Dedifferentiated amniotic fluid mesenchymal stem cell (primary cell): ENCODE results near the gene TRIL.

Experiments used
- DNase-seq: peaks from one replicate; pipeline ENCODE4 v3.0.0-alpha.2; 2016; ENCODE audit errors: extremely low spot score

Gene TRIL

GRCh38 chr7:28940741-28941384 is 17.3 kb downstream of the TRIL start:
- no peak for DNase-seq

- DNase-seq: no peak
Observed at GRCh38 chr7:28939844-28940544, 18.1 kb downstream of the TRIL start.

DNA sequence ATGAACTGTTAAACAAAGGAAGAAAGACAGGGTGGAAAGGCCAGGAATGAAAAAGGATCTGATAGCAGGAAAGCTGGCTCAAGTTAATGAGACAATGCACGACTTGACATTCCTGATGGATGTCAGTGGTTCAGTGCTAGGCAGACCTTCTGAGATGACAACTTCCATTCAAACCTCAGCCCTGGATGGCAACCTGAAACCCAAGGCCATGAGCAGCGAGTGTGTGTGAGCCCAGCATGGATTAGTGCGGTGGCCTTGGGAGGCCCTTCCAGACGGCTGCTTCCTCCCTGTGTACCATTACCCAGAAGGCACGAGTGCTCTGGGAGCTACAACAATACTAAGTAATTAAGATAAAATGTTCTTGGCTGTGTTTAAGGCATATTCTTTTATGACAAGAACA is 18.8 kb downstream of the TRIL start:
- no peak for DNase-seq

DNA sequence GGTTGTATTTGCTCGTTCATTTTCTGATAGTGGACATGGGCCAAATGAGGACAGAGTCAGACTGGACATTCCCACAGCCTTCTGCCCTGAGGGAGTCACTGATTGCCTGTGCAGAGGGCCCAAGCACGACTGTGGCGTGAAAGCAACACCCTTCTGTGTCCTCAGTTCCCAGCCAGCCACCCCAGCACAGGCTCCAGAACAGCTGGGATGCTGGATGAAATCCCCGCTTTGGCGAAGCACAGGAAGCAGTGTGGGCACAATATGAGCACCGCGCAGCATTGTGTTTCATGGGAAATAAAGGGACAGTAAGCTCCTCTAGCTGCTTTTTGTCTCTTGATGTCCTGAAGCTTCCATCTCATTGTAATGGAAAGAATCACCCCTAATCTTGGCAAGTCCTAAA is 20.5 kb downstream of the TRIL start:
- DNase-seq: no peak

DNA sequence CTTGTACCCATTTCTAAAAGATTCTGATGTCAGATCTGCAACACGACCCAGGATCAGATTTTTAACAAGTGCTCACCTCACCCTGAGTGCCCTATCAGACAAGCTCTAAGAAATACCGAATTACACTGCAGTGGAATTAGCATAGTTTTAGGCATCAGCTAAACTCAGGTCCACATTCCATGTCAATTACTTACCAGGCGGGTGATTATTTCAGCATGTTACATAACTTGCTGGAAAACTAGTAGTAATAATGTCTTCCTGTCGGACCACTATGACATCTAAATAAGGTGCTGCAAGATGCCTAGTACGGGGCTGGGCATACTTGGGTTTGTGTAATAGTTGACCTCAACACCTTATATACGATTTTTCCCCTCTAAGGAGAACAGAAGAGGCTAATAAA is 21.0 kb downstream of the TRIL start:
- no peak for DNase-seq

DNA sequence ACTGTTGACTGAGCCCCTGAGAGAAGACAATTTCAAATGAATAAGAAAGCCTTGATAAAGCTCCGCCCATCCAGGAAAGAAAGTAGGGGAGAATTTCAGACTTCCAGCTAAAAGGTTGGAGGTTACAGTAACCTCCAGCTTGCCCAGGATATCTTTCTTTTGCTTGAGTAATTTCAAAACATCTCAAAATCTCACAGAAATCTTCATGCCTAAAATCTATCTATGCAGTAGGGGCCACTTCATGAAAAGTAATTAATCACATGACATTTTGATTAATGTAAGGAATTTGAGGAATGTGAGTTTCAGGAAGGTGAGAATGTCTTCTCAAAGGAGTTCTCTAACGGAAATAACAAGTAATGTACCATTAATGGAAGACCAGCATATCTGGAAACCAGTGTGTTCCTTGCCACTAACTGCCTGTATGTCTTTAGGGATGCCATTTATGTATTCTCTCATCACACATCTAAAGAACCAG is 24.2 kb downstream of the TRIL start:
- DNase-seq: no peak

DNA sequence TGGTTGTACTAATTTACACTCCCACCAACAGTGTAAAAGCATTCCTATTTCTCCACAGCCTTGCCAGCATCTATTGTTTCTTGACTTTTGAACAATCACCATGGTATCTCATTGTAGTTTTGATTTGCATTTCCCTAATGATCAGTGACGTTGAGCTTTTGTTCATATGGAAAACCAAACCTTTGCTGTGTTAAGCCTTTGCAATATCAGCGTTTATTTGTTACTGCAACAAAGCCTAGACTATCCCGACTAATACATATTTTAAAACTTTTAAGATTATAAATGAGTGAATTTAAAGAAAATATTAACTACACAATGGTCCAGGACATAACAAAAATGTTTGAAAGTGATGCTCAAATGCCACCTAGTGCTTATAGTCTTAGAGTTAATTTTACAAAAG is 26.6 kb downstream of the TRIL start:
- DNase-seq: no peak

DNA sequence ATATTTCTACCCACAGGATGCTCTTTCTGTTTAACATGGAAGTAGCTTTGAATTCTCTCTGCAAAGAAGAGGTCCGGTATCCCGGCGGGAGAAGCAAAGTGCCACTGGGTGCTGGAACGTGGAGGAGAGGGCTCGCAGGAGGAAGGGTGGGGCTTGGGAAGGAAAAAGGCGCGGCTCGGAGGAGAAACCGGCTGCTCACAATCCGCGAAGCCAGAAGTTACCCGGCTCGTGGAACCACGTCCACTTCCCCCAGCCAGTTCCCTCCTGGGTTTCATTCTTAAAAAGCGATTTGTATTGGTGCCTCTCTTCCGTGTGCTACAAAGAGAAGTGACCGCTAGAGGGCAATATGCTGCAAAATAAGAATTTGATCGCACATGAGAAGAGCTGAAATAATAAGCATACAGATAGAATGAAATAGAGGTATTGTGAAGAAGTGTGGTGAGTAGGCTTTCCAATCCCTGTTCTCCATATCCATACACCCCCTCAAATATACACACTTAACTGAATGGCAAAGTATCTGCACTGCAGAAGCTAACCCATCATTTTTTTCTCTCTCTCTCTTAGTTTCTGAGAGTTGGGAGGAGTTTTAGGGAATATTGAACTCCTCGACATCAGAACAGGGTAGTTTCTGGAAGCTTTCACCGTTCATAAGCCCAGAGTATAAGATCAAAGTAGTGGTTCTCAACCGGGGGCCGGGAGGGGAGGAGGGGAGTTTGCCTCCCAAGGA is 31.1 kb downstream of the TRIL start:
- DNase-seq: peak; percentile 94

DNA sequence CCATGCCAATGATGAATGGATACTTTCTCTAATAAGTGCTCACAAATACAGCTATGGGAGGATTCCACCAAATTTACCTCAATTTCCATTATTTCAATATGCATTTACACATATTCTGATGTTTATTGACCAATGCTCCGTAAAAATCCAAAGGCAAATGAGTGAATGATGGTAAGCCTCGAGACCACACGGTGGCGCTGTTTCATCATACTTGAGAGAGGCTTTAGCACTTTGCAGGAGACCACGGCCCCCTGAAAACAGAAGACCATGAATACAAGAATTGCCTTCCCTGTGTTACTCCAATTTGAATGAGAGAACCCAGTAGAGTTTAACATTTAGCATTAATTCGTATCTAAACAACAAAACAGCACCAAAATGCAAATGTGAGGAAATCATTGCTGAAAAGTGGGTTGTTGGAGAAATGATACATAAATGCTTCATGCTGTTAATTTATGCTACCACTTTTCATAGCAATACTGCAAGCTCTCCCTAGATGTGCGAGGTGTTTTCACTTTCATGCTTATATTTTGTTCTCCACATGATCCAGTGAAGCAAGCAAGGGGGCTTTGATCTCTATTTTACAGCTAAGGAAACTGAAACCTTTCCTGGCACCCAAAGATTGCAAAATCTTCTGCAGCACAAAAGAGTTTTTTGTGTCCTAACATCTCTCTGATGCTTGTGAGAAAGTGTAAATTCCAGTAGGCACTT is 35.4 kb downstream of the TRIL start:
- peak; percentile 72 for DNase-seq

- DNase-seq: peak; percentile 73
Observed at GRCh38 chr7:28921822-28922221, 36.3 kb downstream of the TRIL start.

- no peak for DNase-seq
Observed at GRCh38 chr7:28920424-28920823, 37.7 kb downstream of the TRIL start.

DNA sequence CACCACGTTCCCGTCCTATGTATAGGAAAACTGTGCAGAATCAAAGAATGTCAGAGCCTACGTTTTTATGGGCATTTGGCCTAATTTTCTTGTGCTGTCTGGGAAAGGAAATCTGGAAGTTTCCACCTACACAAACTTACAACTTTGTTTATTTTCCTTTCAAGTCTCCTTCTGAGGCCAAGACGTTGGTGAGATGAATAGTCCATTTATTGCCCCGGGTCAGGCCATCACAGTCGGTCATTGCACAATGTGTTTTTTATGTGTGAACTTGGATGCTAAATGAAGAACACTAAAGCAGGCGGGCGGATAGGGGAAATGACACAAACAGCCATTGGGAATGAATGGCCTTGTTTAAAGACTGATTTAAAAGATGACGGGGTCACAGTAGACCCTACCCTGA is 38.6 kb downstream of the TRIL start:
- DNase-seq: no peak

DNA sequence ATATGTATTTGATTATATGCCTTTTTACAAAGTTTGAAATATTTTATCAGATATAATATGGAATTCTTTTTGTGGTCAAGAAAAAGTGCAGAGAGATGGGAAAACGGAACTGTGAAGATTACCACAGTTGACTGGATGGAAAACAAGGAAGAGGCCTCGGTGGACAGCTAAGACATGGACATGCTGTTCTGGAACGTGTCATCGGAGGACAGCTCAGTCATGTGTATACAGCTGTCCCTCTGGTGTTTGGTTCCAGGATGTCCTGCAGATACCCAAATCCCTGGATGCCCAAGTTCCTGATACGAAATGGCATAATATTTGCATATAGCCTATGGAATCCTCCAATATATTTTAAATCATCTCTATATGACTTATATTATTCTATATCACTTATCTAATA is 49.4 kb downstream of the TRIL start:
- DNase-seq: no peak

DNA sequence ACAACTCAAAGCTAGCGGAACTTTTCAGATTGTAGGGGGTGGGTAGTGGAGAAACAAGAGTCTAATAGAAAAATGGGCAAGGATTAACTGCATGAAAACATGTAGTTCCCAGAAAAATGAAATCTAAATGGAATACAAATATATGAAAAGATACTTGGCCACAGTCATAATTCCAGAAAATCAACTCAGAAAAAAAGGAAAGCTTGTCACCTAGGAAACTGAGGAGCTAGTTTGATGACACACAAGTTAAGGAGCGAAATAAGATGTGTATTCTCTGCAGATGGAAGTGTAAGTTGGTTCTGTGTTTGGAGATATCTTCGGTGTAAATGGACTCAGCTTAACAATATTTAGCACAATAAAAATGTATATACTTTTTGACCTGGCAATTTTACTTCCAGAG is 52.7 kb downstream of the TRIL start:
- DNase-seq: no peak

DNA sequence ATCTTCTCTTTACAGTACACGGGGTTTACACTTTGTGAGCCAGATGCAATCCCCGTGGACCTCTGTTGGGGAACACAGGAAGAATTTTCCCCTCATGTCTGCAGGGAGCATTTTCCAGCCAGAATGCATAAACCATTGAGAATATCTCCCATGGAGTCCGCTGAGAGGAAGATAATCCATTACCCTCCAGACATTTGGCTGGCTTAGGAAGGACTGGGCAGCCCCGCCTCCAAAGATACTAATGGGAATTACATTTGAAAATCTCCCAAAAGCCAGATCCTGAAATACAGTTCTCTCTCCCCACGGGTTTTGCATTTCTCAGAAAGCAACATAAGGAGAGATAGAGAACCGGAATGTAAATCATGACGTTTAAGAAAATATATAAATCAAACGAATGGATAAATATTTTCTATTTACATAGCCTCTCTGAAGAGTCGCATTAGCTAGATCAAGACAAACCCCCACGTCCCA is 53.5 kb downstream of the TRIL start:
- DNase-seq: peak; percentile 26

GRCh38 chr7:28903730-28904577 is 54.2 kb downstream of the TRIL start:
- no peak for DNase-seq
